Immature natural killer cell (primary cell): ENCODE data around the gene MSMB. TPM values are rescaled to one million over a fixed set of nuclear protein-coding genes. Genes with fewer than 3 reads are reported as not detected.
"Not testable (repeated sequence)": the region's sequence is repeated elsewhere in the genome, so short reads cannot be mapped to it uniquely, and the experiment has no call there.

Source experiments
- DNase-seq, 3 donors: peaks; one replicate each; pipeline ENCODE4 v3.0.0; 2022; ENCODE audit warnings: mixed read lengths in 1 of 3
- H3K27ac Mint-ChIP-seq, 6 donors: one replicate each; pipeline ENCODE4 v1.8.0; 2020; ENCODE audit warnings: mixed read lengths in 6 of 6, mild to moderate bottlenecking in 5 of 6, inconsistent platforms in 4 of 6, moderate library complexity in 3 of 6
- H3K27me3 Mint-ChIP-seq, 3 donors: one replicate each; pipeline ENCODE4 v1.8.0; 2020 to 2021; ENCODE audit warnings: low read depth in 3 of 3, mild to moderate bottlenecking in 3 of 3, mixed read lengths in 3 of 3, moderate library complexity in 3 of 3, inconsistent platforms in 1 of 3
- H3K36me3 Mint-ChIP-seq, 3 donors: one replicate each; pipeline ENCODE4 v1.8.0; 2020; ENCODE audit warnings: mixed read lengths in 3 of 3, inconsistent platforms in 2 of 3, mild to moderate bottlenecking in 2 of 3
- H3K4me1 Mint-ChIP-seq, 2 donors: one replicate each; pipeline ENCODE4 v1.8.0; 2020; ENCODE audit warnings: inconsistent platforms in 2 of 2, mild to moderate bottlenecking in 2 of 2, mixed read lengths in 2 of 2, moderate library complexity in 1 of 2
- H3K4me3 Mint-ChIP-seq, 5 donors: one replicate each; pipeline ENCODE4 v1.8.0; 2020; ENCODE audit warnings: mild to moderate bottlenecking in 5 of 5, mixed read lengths in 5 of 5, inconsistent platforms in 3 of 5, moderate library complexity in 3 of 5
- H3K9me3 Mint-ChIP-seq, 6 donors: one replicate each; pipeline ENCODE4 v1.8.0; 2020; ENCODE audit warnings: mild to moderate bottlenecking in 6 of 6, mixed read lengths in 6 of 6, inconsistent platforms in 4 of 6, moderate library complexity in 3 of 6
- polyA plus RNA-seq, 3 donors: library from polyadenylated mRNA; unstranded; fragments of 300-500 nt; fragmentation: Illumina TruSeq; gene quantifications; one replicate each; pipeline ENCODE4 v1.2.3, GENCODE V29; 2021

MSMB gene
- polyA plus RNA-seq, 3 donors from 2014 or later, result not detected

- not testable (repeated sequence) for H3K27me3 Mint-ChIP-seq, DNase-seq, H3K4me1 Mint-ChIP-seq, H3K9me3 Mint-ChIP-seq, H3K4me3 Mint-ChIP-seq
- Mint-ChIP-seq H3K36me3 (peaks cover 16 to 37% (median 21%) of the 10 kb centered on the region in 3 donors), H3K27ac (peak overlapping the region in 5 of 6 donors; percentile 5 to 61 (median 24))
Measured at GRCh38 chr10:46002189-46002687, 43.8 kb downstream of the MSMB start.

GRCh38 chr10:46001187-46001756, 44.8 kb downstream of the MSMB start:
- DNase-seq, result no peak
- Mint-ChIP-seq H3K4me3 (no peak overlapping the region), H3K36me3 (peaks cover 16 to 32% (median 17%) of the 10 kb centered on the region in 3 donors), H3K4me1 (no peaks in the 10 kb centered on the region), H3K9me3 (no peaks in the 10 kb centered on the region), H3K27ac (peak overlapping the region in 3 of 6 donors; percentile 21 to 24 (median 22)), H3K27me3 (no peaks in the 10 kb centered on the region)

- no peaks in the 10 kb centered on the region for H3K27me3 Mint-ChIP-seq
- H3K9me3 Mint-ChIP-seq, result no peaks in the 10 kb centered on the region
- H3K4me1 Mint-ChIP-seq, result no peaks in the 10 kb centered on the region
- H3K27ac Mint-ChIP-seq, result no peak overlapping the region
- no peak overlapping the region for H3K4me3 Mint-ChIP-seq
- DNase-seq, result no peak
- peaks cover 16 to 32% (median 17%) of the 10 kb centered on the region in 3 donors for H3K36me3 Mint-ChIP-seq
Measured at GRCh38 chr10:46000538-46000937, 45.5 kb downstream of the MSMB start.

- not testable (repeated sequence) for H3K9me3 Mint-ChIP-seq, H3K4me1 Mint-ChIP-seq, H3K27me3 Mint-ChIP-seq, H3K4me3 Mint-ChIP-seq, DNase-seq
- Mint-ChIP-seq H3K36me3 (peaks cover 11 to 32% (median 17%) of the 10 kb centered on the region in 3 donors), H3K27ac (peak overlapping the region in 1 of 6 donors; percentile 61)
Measured at GRCh38 chr10:45999955-46000354, 46.1 kb downstream of the MSMB start.

GRCh38 chr10:45997994-45998763, 47.9 kb downstream of the MSMB start:
- no peaks in the 10 kb centered on the region for H3K4me1 Mint-ChIP-seq
- peak overlapping the region in 4 of 6 donors; percentile 21 to 60 (median 32) for H3K27ac Mint-ChIP-seq
- no peaks in the 10 kb centered on the region for H3K9me3 Mint-ChIP-seq
- no peak overlapping the region for H3K4me3 Mint-ChIP-seq
- H3K36me3 Mint-ChIP-seq, result peaks cover 15 to 35% (median 22%) of the 10 kb centered on the region in 3 donors
- no peaks in the 10 kb centered on the region for H3K27me3 Mint-ChIP-seq
- DNase-seq, result no peak

GRCh38 chr10:45997557-45997956, 48.5 kb downstream of the MSMB start:
- no peak overlapping the region for H3K4me3 Mint-ChIP-seq
- no peaks in the 10 kb centered on the region for H3K4me1 Mint-ChIP-seq
- DNase-seq, result no peak
- H3K27ac Mint-ChIP-seq, result peak overlapping the region in 1 of 6 donors; percentile 9
- no peaks in the 10 kb centered on the region for H3K9me3 Mint-ChIP-seq
- peaks cover 18 to 38% (median 22%) of the 10 kb centered on the region in 3 donors for H3K36me3 Mint-ChIP-seq
- H3K27me3 Mint-ChIP-seq, result no peaks in the 10 kb centered on the region

GRCh38 chr10:45985590-45985989, 60.5 kb downstream of the MSMB start:
- H3K4me3 Mint-ChIP-seq, H3K27ac Mint-ChIP-seq, H3K27me3 Mint-ChIP-seq, DNase-seq, H3K9me3 Mint-ChIP-seq: not testable (repeated sequence)
- Mint-ChIP-seq H3K4me1 (peaks cover 2 to 16% of the 10 kb centered on the region in 2 donors), H3K36me3 (peaks cover 3 to 12% (median 3%) of the 10 kb centered on the region in 3 donors)

- peaks cover 2 to 16% of the 10 kb centered on the region in 2 donors for H3K4me1 Mint-ChIP-seq
- not testable (repeated sequence) for H3K9me3 Mint-ChIP-seq, DNase-seq, H3K27me3 Mint-ChIP-seq, H3K27ac Mint-ChIP-seq, H3K4me3 Mint-ChIP-seq
- peaks cover 3 to 10% (median 3%) of the 10 kb centered on the region in 3 donors for H3K36me3 Mint-ChIP-seq
Measured at GRCh38 chr10:45984473-45984872, 61.6 kb downstream of the MSMB start.

GRCh38 chr10:45983538-45984186, 62.4 kb downstream of the MSMB start:
- not testable (repeated sequence) for H3K36me3 Mint-ChIP-seq, H3K27ac Mint-ChIP-seq, H3K9me3 Mint-ChIP-seq, H3K4me3 Mint-ChIP-seq, H3K27me3 Mint-ChIP-seq
- H3K4me1 Mint-ChIP-seq, result peaks cover 0 to 16% of the 10 kb centered on the region in 2 donors
- DNase-seq, result peak; percentile 23 to 40 (median 37)

Other genes with a start within 250 kb of the MSMB start
- gene AGAP4, start 198.8 kb downstream of the MSMB start, polyA plus RNA-seq, result 1 to 10 TPM; 1.0 to 4.6 (median 1.3) TPM
- gene TIMM23, start 73.8 kb downstream of the MSMB start, polyA plus RNA-seq, result 10 to 100 TPM; 51.5 to 84.7 (median 70.4) TPM
- 100 to 1,000 TPM; 188 to 323 (median 196) TPM for gene NCOA4, start 15.6 kb downstream of the MSMB start, polyA plus RNA-seq
- not detected for gene ANTXRL, start 240.7 kb upstream of the MSMB start, polyA plus RNA-seq